Tibial nerve (tissue), 3 donors: ENCODE results near the gene PSMC5.

Source experiments
- CTCF ChIP-seq, 5 experiments: fragments of 200-600 bp in 3 of 5; fragments of 450-650 bp in 2 of 5; sonication (generic) in 3 of 5; IDR thresholded peaks; one replicate each; pipeline ENCODE4 v1.5.1; 2016 to 2019; ENCODE audit warnings: antibody characterized with exemption in 5 of 5, mild to moderate bottlenecking in 3 of 5, moderate library complexity in 2 of 5
- POLR2A ChIP-seq, 2 donors: fragments of 450-650 bp; IDR thresholded peaks; one replicate each; pipeline ENCODE4 v1.6.1; 2017; ENCODE audit warnings: antibody characterized with exemption in 2 of 2, mild to moderate bottlenecking in 2 of 2, moderate library complexity in 2 of 2

GRCh38 chr17:63827002-63827800 lies at the start of gene PSMC5, which contains the start of gene FTSJ3:
- TF ChIP-seq CTCF (IDR thresholded peaks at IDR 0.05) (peak in 4 of 5 experiments; percentile 33 to 72 (median 52)), POLR2A (IDR thresholded peaks at IDR 0.05) (peak; percentile 44 to 75)
